Measurements from ENCODE around the gene BACH2.
"Not testable (repeated sequence)": the region's sequence is repeated elsewhere in the genome, so short reads cannot be mapped to it uniquely, and the experiment has no call there.

Gene BACH2

DNA sequence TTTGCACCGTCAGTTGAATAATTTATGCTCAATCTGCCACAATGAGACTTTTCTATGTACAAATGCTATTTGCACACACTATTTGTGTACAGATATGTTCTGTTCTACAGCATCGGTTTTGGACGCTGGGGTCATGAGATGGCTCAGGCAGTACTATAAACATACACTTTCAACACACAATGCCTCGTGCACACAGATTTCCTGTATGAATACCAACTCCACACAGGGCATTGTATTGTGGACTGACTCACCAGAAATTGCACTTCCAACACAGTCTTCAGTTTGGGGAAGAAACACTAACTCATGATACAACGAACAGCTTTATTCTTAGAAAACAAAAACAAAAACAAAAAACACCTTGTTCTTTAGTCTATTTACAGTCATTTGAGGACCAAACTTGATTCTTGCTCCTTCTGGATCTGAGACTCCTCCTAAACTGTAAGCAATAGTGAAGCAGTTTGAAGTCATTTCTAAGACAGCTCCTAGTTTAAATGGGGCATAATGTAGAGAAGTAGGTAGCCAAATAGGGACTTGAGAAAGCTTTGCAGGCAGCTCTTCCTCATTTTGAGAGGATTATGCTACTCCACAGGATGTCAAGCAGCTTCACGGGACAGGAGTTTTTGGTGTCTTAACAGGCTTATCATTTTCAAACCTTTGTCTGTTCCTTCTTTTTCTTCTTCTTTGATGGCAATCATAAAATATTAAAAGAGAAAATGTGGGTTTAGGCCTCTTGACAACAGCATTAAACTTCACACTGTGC is 368.7 kb downstream of the BACH2 start:
- no peak for DNase-seq

DNA sequence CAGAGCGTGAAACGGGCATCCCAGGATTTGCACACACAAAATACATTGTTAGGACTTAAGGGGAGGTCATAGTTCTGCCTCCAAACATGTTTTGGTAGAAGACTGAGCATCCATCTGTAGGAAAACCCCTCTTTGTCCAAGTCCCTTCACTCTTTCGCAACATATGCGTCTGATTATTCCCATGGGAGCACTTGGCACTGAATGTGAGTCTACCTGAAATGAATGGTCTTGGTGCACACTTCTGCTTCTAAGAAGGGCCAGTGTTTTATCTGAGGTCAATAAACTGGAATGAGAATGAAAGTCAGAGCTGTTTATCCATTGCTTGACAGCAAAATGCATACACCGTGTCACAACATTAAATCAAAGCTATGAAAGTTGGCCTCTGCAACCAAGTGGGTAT is 369.4 kb downstream of the BACH2 start:
- DNase-seq: no peak

- peak; percentile 22 for DNase-seq
Observed at GRCh38 chr6:89925826-89926225, 370.8 kb downstream of the BACH2 start.

DNA sequence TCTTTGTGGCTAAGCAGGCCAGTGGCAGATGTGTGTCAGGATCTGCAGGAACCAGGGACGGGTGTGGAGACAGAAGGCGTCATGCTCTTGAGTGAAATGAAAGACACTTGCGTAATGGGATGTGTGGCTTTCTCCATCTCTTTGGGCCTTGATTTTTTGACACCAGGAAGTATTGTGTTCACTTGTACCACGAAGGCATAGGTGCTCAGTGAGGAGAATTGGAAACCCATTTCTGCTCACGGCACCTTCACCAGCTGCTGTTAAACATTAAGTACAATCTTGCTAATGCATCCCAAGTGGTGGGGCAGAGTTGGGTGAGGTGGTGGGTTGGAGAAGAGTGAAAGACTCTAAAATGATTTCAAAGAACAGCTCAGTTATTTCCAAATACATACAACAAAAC is 372.4 kb downstream of the BACH2 start:
- no peak for DNase-seq

DNA sequence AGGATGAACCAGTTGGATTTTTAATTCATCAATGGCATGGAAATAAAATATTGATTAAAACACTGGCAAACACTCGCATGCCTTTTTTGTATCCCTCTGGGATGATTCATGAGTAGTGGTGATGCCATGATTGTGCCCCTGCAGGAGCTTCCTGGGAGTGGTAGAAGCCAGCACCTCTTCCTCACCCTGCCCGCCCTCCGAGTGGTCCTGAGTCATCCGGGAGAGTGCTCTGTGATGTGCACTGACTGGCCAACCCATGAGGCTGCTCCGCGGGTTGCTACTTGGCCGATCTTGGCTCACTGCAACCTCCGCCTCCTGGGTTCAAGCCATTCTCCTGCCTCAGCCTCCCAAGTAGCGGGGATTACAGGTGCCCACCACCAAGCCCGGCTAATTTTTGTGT is 375.0 kb downstream of the BACH2 start:
- no peak for DNase-seq

DNA sequence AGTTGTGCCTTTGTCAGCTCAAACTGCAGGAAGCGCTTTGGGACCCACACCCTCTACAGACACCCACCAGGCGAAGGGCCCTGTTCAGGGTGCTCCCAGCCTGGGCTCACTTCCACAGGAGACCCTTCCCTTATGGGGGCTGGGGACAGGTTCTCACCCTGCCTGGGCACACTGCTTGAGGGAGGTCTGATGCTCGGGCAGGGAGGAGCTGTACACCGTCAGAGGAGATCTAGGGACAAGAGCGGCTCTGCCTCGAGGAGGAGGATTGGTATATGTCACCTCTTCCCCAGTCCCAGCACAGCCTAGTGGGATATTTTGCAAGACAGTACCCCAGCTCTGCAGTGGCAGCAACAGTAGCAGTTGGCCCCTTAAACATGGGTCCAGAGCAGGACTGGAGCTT is 375.4 kb downstream of the BACH2 start:
- DNase-seq: no peak

DNA sequence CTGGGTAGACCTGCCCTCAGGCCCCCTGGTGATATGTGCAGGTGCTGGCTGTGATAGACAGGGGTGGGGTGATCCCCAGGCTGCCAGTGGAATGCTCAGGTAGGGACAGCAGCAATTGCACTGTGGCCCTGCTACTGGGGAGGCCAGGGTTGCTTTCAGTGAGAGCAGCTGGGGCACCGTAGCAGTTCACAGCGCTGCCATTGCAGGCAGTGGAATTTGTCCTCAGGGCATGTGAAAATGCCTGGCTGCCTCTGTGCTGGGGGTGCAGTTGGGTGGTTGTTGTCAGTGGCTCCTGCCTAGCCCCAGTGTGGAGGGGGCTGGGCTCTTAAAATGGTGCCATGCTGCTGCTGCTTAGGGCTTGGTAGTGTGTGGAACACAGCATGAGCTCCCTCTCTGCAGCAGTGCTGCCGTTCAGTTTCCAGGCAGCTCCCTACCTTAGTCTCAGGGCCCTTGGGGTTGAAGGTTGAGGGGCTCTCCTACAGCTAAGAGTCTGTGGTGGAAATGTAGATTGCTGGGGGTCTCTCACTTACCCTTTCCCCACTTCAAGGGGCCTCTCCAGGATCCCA is 378.8 kb downstream of the BACH2 start:
- no peak for DNase-seq

DNA sequence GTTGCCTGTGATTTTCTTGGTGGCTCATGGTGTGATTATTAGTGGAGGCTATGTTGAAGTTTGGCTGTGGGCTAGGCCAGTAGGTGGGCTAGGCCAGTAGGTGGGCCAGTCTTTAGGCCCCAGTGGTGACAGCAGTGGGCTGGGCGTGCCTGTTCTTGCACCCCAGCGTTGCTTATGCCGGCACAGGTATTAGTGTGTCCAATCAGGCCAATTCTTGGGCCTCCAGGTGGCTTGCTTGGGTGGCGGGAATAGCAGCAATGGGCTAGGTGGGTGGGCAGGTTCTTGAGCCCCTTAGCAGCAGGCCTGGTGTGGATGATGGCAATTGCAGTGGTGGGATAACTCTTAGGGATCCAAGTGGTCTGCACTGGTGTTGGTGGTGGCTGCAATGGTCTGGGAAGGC is 379.4 kb downstream of the BACH2 start:
- no peak for DNase-seq

- no peak for DNase-seq
Observed at GRCh38 chr6:89916136-89916920, 380.3 kb downstream of the BACH2 start.

GRCh38 chr6:89910902-89911240 is 385.8 kb downstream of the BACH2 start:
- no peak for DNase-seq

DNA sequence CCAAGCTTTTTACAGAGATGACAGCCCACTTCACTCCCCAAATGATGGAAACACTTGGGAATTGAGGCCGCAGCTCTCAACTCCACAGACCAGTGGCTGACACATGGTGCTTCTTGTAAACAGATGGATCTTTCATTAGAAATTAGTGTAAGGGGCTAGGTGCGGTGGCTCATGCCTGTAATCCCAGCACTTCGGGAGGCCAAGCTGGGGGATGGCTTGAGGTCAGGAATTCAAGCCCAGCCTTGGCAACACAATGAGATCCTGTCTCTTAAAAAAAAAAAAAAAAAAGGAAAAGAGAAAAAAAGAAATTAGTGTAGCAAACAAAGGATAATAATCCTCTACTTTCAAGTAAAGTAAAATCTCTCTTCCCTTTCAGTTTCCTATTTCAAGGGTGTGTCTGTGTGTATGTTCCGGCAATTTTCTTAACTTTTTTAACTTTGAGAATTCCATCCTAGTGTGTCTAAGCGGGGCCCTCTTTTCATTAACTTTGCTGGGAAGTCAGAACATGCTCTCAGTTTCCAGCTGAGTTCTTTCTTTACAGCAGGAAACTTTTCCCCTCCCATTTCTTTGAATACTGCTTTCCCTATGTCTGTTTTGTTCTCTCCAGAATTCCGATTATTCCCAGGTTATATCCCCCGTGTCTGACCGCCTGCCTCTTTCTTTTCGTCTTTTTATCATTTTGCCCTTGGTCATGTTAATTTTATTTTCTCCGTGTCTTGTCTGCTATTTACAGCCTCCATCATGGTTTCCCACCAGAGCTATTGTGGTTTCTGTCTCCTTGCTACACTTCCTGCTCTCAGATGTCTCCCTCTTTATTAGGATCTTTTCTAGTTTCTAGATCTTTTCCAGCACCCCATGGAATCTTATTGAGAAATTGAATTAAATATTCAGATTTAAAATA is 386.4 kb downstream of the BACH2 start:
- DNase-seq: not testable (repeated sequence)

GRCh38 chr6:89895276-89895874 is 401.3 kb downstream of the BACH2 start:
- DNase-seq: no peak

DNA sequence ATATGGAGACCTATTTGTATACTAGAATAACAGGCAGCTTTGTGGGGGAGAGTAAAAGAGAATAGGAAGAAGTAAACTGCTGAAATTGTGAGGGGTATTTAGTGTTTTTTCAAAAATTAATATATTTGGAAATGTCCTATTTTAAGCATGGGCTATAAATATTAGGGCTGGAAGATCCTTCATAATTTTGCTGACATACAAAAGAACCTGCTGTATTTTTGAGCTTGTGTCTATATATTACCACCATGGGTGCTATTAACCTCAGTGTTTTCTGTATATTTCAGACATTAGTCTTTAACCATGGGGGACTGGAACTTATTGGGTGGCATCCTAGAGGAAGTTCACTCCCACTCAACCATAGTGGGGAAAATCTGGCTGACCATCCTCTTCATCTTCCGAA is 402.5 kb downstream of the BACH2 start, which contains the start of gene GJA10:
Gene GJA10 (plus strand): TSS at position 301 of the 400 bp plus-strand sequence. CDS start 0 bp downstream, at position 301.
- DNase-seq: no peak

GRCh38 chr6:89892577-89892976 is 404.1 kb downstream of the BACH2 start:
- DNase-seq: not testable (repeated sequence)

DNA sequence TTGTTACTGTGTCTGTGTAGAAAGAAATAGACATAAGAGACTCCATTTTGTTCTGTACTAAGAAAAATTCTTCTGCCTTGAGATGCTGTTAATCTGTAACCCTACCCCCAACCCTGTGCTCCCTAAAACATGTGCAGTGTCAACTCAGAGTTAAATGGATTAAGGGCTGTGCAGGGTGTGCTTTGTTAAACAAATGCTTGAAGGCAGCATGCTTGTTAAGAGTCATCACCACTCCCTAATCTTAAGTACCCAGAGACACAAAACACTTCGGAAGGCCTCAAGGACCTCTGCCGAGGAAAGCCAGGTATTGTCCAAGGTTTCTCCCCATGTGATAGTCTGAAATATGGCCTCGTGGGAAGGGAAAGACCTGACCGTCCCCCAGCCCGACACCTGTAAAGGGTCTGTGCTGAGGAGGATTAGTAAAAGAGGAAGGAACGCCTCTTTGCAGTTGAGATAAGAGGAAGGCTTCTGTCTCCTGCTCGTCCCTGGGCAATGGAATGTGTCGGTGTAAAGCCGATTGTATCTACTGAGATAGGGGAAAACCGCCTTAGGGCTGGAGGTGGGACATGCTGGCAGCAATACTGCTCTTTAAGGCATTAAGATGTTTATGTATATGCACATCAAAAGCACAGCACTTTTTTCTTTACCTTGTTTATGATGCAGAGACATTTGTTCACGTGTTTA is 405.7 kb downstream of the BACH2 start:
- DNase-seq: not testable (repeated sequence)

DNA sequence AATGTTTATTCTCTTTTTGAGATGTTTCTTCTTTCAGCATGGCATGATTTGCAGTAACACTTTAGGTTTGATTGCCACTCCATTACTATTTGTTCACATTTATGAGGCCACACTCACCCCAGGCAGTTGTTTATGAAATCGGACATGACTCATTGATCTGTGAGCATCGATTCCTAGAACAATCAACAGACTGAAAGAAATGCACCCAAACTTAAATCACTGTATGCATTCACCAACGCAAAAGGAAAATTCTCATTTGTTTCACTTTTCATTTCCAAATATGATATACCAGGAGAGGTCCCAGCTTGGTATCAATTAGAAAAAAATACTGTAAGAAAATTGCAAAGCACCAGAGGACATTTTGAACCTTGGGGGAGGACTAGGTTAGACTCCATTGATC is 407.8 kb downstream of the BACH2 start:
- peak; percentile 74 for DNase-seq

DNA sequence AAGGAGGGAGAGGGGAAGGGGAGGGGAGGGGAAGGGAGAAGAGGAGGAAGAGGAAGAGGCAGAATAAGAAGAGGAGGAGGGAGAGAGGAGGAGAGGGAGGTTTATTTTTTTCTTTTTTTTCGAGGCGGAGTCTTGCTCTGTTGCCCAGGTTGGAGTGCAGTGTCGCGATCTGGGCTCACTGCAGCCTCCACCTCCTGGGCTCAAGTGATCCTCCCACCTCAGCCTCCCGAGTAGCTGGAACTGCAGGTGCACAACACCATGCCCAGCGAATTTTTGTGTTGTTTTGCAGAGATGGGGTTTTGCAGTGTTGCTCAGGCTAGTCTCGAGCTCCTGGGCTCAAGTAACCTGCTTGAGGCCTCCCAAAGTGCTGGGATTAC is 408.5 kb downstream of the BACH2 start:
- no peak for DNase-seq

DNA sequence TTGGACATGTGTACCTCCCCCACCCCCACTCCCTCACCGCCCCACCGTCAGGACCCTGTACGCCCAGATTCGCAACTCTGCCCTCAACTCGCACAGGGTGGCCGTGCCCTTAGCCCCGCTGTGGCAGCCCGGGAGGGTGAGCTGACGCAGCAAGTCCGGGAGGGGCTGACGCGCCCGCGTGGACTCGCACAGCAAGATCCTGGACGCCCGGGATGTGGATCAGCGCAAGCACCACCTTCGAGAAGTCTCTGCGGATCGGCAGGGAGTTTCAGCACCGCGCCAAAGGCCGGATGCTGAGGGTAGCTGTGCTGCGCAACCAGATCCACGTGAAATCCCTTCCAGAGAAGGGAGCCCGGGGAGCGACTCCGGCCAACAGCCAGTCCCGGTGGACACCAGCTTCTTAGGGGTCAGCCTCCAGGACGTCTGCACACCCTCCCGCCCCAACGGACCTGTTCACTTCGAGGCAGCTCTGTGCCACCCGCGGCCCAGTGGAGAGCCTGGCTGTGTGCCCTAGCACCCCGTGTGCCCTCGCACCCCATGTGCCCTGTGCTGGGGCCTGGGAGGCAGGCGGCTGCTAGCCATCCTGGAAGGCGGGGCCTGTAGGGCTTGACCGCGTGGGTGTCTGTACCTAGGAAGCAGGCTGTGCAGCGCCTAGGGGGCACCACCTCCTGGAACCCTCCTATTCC is 409.0 kb downstream of the BACH2 start:
- no peak for DNase-seq

DNA sequence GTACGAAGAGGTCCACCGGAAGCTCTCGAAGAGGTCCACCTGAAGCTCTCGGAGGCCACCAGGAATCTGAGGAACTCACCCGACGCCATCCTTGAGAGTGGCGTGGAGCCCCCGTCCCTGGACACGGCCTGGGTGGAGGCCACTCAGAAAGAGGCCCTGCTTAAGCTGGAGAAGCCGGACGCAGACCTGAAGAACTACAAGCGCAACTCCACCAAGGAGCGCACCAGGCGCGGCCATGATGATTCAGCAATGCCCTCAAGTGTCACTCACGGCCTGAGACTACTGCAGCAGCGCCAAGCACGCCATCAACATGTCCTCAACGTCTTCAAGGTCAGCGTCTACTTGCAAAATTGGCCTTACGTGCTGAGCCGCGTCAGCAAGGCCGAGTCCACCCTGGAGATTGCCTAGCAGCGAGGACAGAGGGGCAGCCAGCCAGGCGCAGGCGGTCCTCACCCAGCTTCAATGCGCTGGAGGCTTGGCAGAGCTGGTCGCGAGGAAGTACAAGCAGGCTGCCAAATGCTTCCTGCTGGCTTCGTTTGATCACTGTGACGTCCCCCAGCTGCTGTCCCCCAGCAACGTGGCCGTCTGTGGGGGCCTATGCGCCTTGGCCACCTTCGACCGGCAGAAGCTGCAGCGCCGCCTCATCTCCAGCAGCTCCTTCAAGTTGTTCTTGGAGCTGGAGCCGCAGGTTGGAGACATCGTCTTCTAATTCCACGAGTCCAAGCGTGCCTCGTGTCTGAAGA is 410.1 kb downstream of the BACH2 start:
- DNase-seq: no peak
